GM18508 (cell line): ENCODE results near the gene ANKRD6.

Experiments
- ATAC-seq: cut with Tn5 transposase; IDR thresholded peaks from one replicate; pipeline ENCODE4 v1.9.1; 2021; ENCODE audit warnings: moderate number of reproducible peaks; ENCODE audit not compliant: insufficient read depth, unreplicated experiment

Gene ANKRD6

GRCh38 chr6:89679215-89680120, 246.5 kb downstream of the ANKRD6 start:
- no peak for ATAC-seq

GRCh38 chr6:89680150-89680549, 247.2 kb downstream of the ANKRD6 start:
- no peak for ATAC-seq

- no peak for ATAC-seq
Observed at GRCh38 chr6:89680551-89680950, 247.6 kb downstream of the ANKRD6 start.

- ATAC-seq: no peak
Observed at GRCh38 chr6:89681983-89682564, 249.1 kb downstream of the ANKRD6 start.

GRCh38 chr6:89682991-89683390, 250.0 kb downstream of the ANKRD6 start:
- no peak for ATAC-seq
